Lower leg skin (tissue), 3 donors: ENCODE measurements around the gene CACNA1B.

Source experiments
- POLR2A ChIP-seq, 2 donors: fragments of 450-650 bp; IDR thresholded peaks; one replicate each; pipeline ENCODE4 v1.6.1; 2016 to 2017; ENCODE audit warnings: antibody characterized with exemption in 2 of 2, mild to moderate bottlenecking in 1 of 2, moderate library complexity in 1 of 2
- TF ChIP-seq, protein P1 (sequence below), 3 donors: fragments of 450-650 bp; IDR thresholded peaks; one replicate each; pipeline ENCODE4 v1.5.1; 2016; ENCODE audit warnings: antibody characterized with exemption in 3 of 3, mild to moderate bottlenecking in 3 of 3, moderate library complexity in 2 of 3

DNA sequence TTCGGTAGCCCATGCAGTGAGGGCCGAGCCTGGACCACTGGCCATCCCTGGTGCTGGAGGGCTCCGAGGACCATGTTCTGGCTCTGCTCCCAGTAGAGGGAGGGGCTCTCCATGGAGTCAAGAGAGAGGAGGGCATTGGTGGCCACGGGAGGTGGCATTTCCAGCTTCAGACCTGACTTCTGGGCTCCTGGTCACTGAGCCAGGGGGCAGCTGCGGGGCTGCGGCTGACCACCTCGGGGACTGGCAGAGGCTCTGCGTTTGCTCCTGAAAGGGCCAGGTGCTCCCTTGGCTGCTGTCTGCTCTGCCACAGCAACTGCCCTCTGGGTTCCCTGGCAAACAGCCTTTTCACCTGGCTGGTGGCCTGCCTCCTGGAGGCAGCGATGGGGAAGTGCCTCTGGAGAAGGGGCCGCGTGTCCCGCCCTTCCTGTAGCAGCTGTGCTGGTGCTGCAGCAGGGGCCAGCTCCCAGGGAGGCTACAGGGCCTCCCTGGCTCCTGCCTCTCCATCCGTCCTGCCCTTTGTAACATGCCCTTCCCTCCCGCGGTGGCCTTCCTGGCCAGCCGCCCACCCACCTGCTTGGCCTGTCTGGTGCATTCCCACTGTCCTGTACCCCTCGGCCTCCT is 144.6 kb downstream of the CACNA1B start:
- TF ChIP-seq, protein P1, sequence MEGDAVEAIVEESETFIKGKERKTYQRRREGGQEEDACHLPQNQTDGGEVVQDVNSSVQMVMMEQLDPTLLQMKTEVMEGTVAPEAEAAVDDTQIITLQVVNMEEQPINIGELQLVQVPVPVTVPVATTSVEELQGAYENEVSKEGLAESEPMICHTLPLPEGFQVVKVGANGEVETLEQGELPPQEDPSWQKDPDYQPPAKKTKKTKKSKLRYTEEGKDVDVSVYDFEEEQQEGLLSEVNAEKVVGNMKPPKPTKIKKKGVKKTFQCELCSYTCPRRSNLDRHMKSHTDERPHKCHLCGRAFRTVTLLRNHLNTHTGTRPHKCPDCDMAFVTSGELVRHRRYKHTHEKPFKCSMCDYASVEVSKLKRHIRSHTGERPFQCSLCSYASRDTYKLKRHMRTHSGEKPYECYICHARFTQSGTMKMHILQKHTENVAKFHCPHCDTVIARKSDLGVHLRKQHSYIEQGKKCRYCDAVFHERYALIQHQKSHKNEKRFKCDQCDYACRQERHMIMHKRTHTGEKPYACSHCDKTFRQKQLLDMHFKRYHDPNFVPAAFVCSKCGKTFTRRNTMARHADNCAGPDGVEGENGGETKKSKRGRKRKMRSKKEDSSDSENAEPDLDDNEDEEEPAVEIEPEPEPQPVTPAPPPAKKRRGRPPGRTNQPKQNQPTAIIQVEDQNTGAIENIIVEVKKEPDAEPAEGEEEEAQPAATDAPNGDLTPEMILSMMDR (IDR thresholded peaks at IDR 0.05), result no peak
- no peak for TF ChIP-seq POLR2A (IDR thresholded peaks at IDR 0.05)
